GM04504 (cell line): Measurements from ENCODE around the gene ZNF19.
"Not testable (repeated sequence)": the region's sequence is repeated elsewhere in the genome, so short reads cannot be mapped to it uniquely, and the experiment has no call there.

Source experiments
- DNase-seq: peaks from one replicate; pipeline ENCODE4 v3.0.0-alpha.2; 2012; ENCODE audit warnings: low read depth

The ZNF19 gene

GRCh38 chr16:71489122-71489521 is at the start of gene ZNF19:
Gene ZNF19 (minus strand): TSS chr16:71489324. CDS start chr16:71482114, 7,210 bp downstream.
- DNase-seq = no peak

GRCh38 chr16:71537643-71538042 is 48.5 kb upstream of the ZNF19 start:
- DNase-seq = peak; percentile 12

- DNase-seq = no peak
These were observed 47.8 kb upstream of the ZNF19 start for GRCh38 chr16:71536752-71537499.

- DNase-seq = no peak
These were observed 43.2 kb upstream of the ZNF19 start for GRCh38 chr16:71532366-71532765.

- DNase-seq = no peak
These were observed 39.7 kb upstream of the ZNF19 start for GRCh38 chr16:71528863-71529262.

GRCh38 chr16:71528257-71528656 is 39.1 kb upstream of the ZNF19 start:
- DNase-seq = no peak

- peak; percentile 28 for DNase-seq
These were observed 37.0 kb upstream of the ZNF19 start, which contains the start of gene CHST4 for GRCh38 chr16:71526111-71526631. Gene CHST4 (plus strand): TSS chr16:71526426. CDS start chr16:71536678, 10,252 bp downstream.

GRCh38 chr16:71524566-71525553 is 35.7 kb upstream of the ZNF19 start:
- no peak for DNase-seq

GRCh38 chr16:71520550-71520949 is 31.4 kb upstream of the ZNF19 start:
- DNase-seq = no peak

GRCh38 chr16:71515026-71515425 is 25.9 kb upstream of the ZNF19 start:
- DNase-seq = no peak

- no peak for DNase-seq
These were observed 25.4 kb upstream of the ZNF19 start for GRCh38 chr16:71514476-71514875.

GRCh38 chr16:71513302-71513701 is 24.2 kb upstream of the ZNF19 start:
- no peak for DNase-seq

- DNase-seq = no peak
These were observed 17.9 kb upstream of the ZNF19 start for GRCh38 chr16:71507061-71507460.

GRCh38 chr16:71504901-71505300 is 15.8 kb upstream of the ZNF19 start:
- no peak for DNase-seq

GRCh38 chr16:71504051-71504450 is 14.9 kb upstream of the ZNF19 start:
- not testable (repeated sequence) for DNase-seq

- no peak for DNase-seq
These were observed 12.4 kb upstream of the ZNF19 start for GRCh38 chr16:71501547-71501946.

- no peak for DNase-seq
These were observed 11.8 kb upstream of the ZNF19 start for GRCh38 chr16:71500964-71501363.

- DNase-seq = no peak
These were observed 10.7 kb upstream of the ZNF19 start for GRCh38 chr16:71499775-71500364.

GRCh38 chr16:71498031-71498430 is 8.9 kb upstream of the ZNF19 start:
- no peak for DNase-seq

- no peak for DNase-seq
These were observed 4.1 kb upstream of the ZNF19 start for GRCh38 chr16:71493213-71493612.

- DNase-seq = no peak
These were observed 3.7 kb upstream of the ZNF19 start for GRCh38 chr16:71492786-71493185.

- no peak for DNase-seq
These were observed 1.9 kb upstream of the ZNF19 start for GRCh38 chr16:71491054-71491453.
